Dendritic cell treated with granulocyte-macrophage colony-stimulating factor and Interleukin-4, amounts not matched to agents 40 ng/mL and 50 ng/mL, for 4 days (primary cell): Measurements from ENCODE around the gene TTC32.
"Not testable (repeated sequence)": the region's sequence is repeated elsewhere in the genome, so short reads cannot be mapped to it uniquely, and the experiment has no call there.

Experiments used
- H3K27ac Mint-ChIP-seq: one replicate; pipeline ENCODE4 v1.8.0; 2022; ENCODE audit warnings: mild to moderate bottlenecking, mixed read lengths
- H3K27me3 Mint-ChIP-seq: one replicate; pipeline ENCODE4 v1.8.0; 2022; ENCODE audit warnings: mild to moderate bottlenecking, mixed read lengths
- H3K36me3 Mint-ChIP-seq: one replicate; pipeline ENCODE4 v1.8.0; 2022; ENCODE audit warnings: low read depth, mixed read lengths
- H3K4me1 Mint-ChIP-seq: one replicate; pipeline ENCODE4 v1.8.0; 2022; ENCODE audit warnings: low read depth, mixed read lengths
- H3K4me3 Mint-ChIP-seq: one replicate; pipeline ENCODE4 v1.8.0; 2022; ENCODE audit warnings: mild to moderate bottlenecking, moderate library complexity, mixed read lengths
- H3K9me3 Mint-ChIP-seq: one replicate; pipeline ENCODE4 v1.8.0; 2022; ENCODE audit warnings: mixed read lengths
- intact Hi-C: fragments of 100-400 bp; cut with micrococcal nuclease; formaldehyde crosslinking; loops from one replicate; pipeline ENCODE4 v1.15.0; 2022

The TTC32 gene

DNA sequence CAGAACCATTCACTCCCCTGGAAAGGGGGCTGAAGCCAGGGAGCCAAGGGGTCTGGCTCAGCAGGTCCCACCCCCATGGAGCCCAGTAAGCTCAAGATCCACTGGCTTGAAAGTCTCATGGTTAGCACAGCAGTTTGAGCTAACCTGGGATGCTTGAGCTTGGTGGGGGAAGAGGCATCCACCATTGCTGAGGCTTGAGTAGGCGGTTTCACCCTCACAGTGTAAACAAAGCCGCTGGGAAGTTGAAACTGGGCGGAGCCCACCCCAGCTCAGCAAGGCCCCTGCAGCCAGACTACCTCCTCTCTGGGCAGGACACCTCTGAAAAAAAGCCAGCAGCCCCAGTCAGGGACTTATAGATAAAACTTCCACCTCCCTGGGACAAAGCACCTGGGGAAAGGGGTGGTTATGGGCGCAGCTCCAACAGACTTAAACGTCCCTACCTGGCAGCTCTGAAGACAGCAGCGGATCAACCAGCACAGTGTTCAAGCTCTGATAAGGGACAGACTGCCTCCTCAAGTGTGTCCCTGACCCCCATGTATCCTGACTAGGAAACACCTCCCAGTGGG is 14.7 kb upstream of the TTC32 start:
- no peaks in the 10 kb centered on the region for H3K27me3 Mint-ChIP-seq
- H3K36me3 Mint-ChIP-seq, result no peaks in the 10 kb centered on the region
- no peak overlapping the region for H3K4me3 Mint-ChIP-seq
- intact Hi-C loops, result no loop called here
- H3K27ac Mint-ChIP-seq, result no peak overlapping the region
- H3K9me3 Mint-ChIP-seq, result peaks cover 9% of the 10 kb centered on the region
- H3K4me1 Mint-ChIP-seq, result no peaks in the 10 kb centered on the region

DNA sequence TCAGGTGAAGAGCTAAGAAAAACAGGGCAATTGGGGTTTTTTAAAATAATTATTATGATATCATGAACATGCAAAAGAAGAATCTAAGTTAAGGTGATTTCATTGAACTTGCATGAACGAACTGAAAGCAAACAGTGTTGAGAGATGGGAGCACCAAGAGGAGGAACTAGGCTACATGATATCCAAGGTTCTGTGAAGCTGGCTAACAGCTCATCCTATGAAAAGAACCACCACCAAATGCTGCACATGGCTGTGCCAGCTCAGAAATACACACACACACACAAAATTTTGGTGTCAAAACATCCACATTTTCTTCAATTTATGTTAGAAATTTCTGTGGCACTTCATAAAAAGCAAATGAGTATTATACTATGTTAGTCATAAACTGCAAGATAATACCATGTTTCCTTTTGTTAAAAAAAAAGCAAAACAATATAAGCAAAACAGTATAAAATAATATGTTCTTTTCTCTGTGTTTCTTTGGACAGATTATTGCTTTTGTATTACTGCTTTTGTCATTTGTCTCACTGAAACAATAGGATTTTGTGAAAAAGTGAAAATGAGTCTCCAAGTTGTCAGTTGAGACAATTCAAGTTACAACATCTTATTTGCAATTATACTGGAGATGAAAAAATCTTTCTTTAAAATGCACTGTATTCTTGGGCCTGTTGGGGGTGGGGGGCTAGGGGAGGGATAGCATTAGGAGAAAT is 12.6 kb upstream of the TTC32 start:
- H3K4me3 Mint-ChIP-seq, result no peak overlapping the region
- no peaks in the 10 kb centered on the region for H3K36me3 Mint-ChIP-seq
- no peaks in the 10 kb centered on the region for H3K4me1 Mint-ChIP-seq
- no peak overlapping the region for H3K27ac Mint-ChIP-seq
- no peaks in the 10 kb centered on the region for H3K27me3 Mint-ChIP-seq
- intact Hi-C loops, result no loop called here
- H3K9me3 Mint-ChIP-seq, result peaks cover 9% of the 10 kb centered on the region

- Mint-ChIP-seq H3K4me3 (no peak overlapping the region), H3K9me3 (no peaks in the 10 kb centered on the region), H3K27ac (no peak overlapping the region), H3K4me1 (no peaks in the 10 kb centered on the region), H3K27me3 (peaks cover 2% of the 10 kb centered on the region), H3K36me3 (no peaks in the 10 kb centered on the region)
- intact Hi-C loops, result no loop called here
Measured at GRCh38 chr2:19911808-19912509, 10.2 kb upstream of the TTC32 start.

DNA sequence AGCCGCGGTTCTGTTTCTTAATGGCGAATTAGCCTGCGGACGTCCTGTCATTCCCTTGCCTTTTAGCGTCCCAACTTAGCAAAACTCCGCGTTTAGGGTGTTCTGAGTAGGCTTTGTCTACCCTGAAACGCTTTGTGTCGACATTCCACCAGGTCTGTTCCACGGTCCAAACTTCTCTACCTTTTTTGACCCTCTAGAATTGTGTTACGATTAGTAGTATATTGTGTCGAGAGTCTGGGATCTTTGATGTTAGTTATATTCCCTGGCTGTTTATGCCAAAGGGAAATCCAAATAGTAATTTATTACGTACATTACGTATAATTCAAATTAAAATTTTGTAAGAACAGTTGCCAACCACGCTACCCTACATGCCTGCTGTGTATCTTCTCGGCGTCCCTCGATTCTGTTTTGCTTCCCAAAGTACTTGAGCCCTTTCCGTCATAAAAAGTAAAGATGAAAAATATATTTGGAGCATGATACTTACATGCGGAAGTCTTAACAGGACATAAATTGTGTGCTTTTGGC is 495 bp upstream of the TTC32 start:
- peaks cover 22% of the 10 kb centered on the region for H3K36me3 Mint-ChIP-seq
- H3K4me1 Mint-ChIP-seq, result peaks cover 31% of the 10 kb centered on the region
- peaks cover 6% of the 10 kb centered on the region for H3K27me3 Mint-ChIP-seq
- intact Hi-C loops, result loop anchor here (2.0 to 5.0 kb wide), 4 partner anchors 90 to 920 kb away; partner anchors contain the start of genes LDAH and WDR35
- H3K4me3 Mint-ChIP-seq, result peak overlapping the region; percentile 90
- no peaks in the 10 kb centered on the region for H3K9me3 Mint-ChIP-seq
- H3K27ac Mint-ChIP-seq, result peak overlapping the region; percentile 98

DNA sequence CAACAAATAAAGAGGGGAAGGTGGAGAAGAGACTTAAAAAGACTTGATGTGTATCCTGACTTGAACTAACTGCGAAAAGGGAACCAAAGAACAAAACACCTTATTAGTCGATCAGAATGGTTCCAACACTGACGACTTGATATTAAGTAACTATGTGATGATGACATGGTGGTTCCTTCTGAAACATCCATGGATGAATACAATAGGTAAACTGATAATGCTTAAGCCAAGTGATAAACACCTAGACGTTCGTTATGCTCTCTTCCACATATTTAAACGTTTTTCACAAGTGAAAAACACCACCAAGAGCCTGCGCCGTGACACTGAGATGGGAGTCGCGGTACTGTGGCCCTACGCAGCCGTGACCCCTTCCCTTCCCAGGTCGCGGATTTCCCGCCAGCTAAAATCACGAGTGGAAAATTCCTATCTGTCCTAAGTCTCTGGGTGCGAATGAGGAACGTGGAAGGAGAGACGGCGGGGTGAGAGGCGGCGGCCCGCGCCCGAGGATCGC is 797 bp downstream of the TTC32 start:
- intact Hi-C loops, result loop anchor here (1.0 to 5.0 kb wide), 4 partner anchors 91 to 1341 kb away; partner anchors contain the start of genes LDAH, RDH14 and WDR35
- Mint-ChIP-seq H3K36me3 (peaks cover 24% of the 10 kb centered on the region), H3K27ac (peak overlapping the region; percentile 98), H3K27me3 (peaks cover 4% of the 10 kb centered on the region), H3K4me1 (peaks cover 32% of the 10 kb centered on the region), H3K4me3 (peak overlapping the region; percentile 90), H3K9me3 (no peaks in the 10 kb centered on the region)

DNA sequence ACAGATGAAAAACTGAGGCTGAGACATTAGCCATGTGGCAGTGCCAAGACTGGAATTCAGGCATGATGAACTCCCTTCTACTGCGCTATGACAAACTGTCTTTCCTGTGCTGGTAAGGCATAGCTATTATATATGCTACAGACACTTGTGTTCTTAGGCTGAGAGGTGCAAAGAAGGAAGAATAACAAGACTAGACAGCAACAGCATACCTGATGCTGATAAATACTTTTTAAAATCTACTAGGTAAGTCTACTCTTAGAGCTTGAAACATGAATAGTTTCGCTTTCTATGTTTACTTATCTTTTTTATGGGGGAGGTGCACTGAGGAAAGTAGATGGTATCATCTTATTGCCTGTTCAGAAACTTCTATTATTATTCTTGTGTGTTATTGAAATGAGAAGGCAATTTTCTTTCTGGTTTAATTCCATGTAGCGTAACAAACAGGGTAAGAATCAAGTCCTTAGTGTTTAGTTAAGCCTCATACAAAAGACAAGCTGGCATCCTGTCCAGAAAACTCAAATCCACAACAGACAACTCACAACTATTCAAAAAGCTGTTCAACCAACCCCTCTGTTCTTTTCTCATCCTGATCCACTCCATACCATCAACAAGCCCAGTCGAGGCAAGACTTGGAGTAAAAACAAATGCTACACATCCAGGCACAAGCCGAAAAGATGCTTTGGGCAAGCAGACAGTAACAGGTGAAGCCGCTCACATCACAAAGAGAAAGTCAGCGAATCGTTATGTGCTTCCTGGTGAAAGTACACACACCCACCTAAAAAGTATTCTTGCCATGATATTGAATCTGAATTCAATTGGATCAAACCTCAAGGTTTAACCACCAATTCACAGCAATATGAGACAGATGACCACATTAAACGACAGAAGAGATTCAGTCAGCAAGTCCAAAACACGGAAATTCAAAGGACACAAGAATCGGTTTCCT is 1.5 kb downstream of the TTC32 start:
- Mint-ChIP-seq H3K27me3 (peaks cover 4% of the 10 kb centered on the region), H3K4me3 (peak overlapping the region; percentile 90), H3K27ac (peak overlapping the region; percentile 98), H3K9me3 (no peaks in the 10 kb centered on the region), H3K4me1 (peaks cover 32% of the 10 kb centered on the region), H3K36me3 (peaks cover 24% of the 10 kb centered on the region)
- intact Hi-C loops, result loop anchor here (5.0 kb wide), 3 partner anchors 92 to 922 kb away; partner anchors contain the start of genes LDAH and WDR35

DNA sequence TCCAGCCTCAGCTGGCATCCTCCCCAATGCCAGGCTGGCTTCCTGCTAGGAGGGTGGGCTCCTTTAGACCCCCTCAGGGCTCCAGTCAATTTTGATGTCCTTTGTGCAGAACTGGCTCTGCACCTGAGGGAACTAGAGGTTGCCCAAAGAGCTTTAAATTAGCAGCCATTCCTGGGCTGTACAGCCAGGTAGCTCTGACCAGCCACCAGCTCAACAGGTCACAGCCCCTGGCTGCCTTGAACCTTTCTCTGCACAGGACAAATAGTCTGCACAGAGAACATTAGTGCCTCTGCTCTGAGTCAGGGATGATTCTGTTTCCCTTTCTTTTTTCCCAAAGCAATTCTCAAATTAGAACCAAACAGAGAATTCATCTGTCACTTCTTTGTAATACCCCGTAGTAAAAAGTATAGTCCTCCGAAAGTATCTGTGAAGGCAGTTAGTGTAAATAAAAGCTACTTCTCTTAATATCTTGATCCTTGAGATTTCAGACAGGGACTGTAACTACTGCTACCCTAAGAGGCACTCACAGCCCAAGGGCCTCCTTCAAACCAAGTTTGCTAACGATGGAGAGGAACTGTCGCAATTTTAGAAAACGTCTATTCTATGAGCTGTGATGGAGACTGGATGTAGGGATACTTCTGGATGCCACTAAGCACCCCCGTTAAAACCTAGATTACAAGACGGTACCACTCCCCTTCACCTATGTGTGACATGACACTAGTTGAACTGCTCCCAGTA is 3.0 kb downstream of the TTC32 start:
- peaks cover 30% of the 10 kb centered on the region for H3K36me3 Mint-ChIP-seq
- H3K4me3 Mint-ChIP-seq, result no peak overlapping the region
- H3K9me3 Mint-ChIP-seq, result no peaks in the 10 kb centered on the region
- H3K27ac Mint-ChIP-seq, result no peak overlapping the region
- intact Hi-C loops, result no loop called here
- H3K27me3 Mint-ChIP-seq, result no peaks in the 10 kb centered on the region
- peaks cover 38% of the 10 kb centered on the region for H3K4me1 Mint-ChIP-seq

DNA sequence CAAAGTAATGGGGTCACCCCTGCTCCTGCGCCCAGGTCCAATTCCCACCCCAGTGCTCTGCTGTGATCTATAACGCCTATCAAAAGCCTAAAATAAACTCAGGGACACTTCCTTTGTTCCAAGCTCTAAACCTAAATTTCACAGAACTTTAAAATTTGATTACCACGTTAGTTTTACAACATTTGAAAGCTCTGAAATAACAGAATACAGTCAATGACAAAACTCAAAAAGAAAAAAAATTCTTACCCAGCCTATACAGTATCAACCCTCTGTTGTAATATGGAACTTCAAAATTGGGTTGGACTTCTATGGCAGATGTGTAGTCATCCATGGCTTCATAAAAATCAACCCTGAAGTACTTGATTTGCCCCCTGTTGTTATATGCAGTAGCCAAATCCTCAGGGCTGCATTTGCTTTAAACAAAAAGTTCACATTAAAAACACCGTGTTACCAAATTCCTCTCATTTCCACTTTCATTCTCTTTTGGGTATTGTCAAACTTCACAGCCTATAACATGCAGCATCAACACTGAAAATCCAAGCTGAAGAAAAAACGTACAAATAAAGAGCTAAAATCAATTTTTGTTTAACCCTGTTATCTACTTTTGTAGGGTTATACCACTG is 4.0 kb downstream of the TTC32 start:
- Mint-ChIP-seq H3K4me3 (no peak overlapping the region), H3K36me3 (peaks cover 35% of the 10 kb centered on the region), H3K4me1 (peaks cover 38% of the 10 kb centered on the region), H3K9me3 (no peaks in the 10 kb centered on the region), H3K27me3 (no peaks in the 10 kb centered on the region), H3K27ac (no peak overlapping the region)
- intact Hi-C loops, result no loop called here

- Mint-ChIP-seq H3K36me3 (peaks cover 25% of the 10 kb centered on the region), H3K27me3 (no peaks in the 10 kb centered on the region), H3K27ac (no peak overlapping the region), H3K4me3 (no peak overlapping the region), H3K4me1 (peaks cover 46% of the 10 kb centered on the region), H3K9me3 (peaks cover 9% of the 10 kb centered on the region)
- intact Hi-C loops, result no loop called here
Measured at GRCh38 chr2:19895535-19895934, 6.2 kb downstream of the TTC32 start.

DNA sequence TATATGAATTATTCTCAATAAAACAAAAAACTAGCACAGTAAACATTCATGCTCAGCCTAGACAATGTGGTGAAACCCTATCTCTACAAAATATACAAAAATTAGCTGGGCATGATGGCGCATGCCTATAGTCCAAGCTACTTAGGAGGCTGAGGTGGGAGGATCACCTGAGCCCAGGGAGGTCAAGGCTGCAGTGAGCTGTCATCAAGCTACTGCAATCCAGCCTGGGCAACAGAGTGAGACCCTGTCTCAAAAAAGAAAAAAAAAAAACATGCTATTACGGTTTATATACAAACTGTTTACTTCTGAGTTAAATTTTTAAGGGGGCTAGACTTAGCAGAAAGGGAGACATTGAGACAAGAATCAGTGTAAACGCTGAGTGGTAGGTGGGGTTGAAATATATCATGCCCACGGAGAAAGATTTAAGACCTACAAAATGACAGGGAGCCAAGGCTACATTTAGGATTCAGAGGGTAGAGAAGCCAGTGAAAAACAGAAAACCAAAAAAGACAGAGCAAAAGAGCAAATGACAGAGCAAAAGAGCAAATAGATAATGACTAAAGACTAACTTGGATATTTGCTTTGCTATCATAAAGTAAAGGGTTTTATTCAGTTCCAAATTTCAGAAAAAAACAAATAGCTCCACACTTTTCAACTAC is 7.5 kb downstream of the TTC32 start:
- Mint-ChIP-seq H3K27ac (no peak overlapping the region), H3K9me3 (peaks cover 9% of the 10 kb centered on the region), H3K4me3 (no peak overlapping the region), H3K4me1 (peaks cover 44% of the 10 kb centered on the region), H3K36me3 (peaks cover 25% of the 10 kb centered on the region), H3K27me3 (no peaks in the 10 kb centered on the region)
- intact Hi-C loops, result no loop called here

DNA sequence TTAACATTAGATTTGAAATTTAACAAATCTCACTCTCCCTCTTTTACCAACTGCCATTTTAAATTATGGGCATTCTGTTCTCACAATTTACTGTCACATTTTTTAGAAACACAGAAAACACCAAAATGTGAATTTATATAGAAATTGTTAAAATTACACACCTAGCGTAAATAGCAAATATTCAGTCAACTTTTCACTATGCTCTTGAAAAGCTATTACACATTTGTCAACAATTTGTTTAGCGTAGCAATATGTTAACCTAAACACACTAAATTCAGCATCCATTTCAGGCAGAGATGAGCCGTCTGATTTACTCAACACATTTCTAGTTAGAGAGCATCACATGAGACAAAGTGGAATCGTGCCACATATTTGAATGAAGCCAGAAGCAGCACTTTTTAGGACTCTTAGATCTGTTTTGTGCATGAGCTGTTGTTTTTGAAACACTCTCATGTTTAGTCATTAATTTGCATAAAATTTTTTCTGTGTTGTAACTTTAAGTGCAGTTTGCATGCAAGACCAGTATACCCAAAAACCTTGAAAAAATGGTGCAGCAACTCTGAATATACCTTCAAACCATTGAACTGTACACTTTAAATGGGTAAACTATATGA is 8.2 kb downstream of the TTC32 start:
- Mint-ChIP-seq H3K9me3 (peaks cover 9% of the 10 kb centered on the region), H3K27ac (no peak overlapping the region), H3K27me3 (no peaks in the 10 kb centered on the region), H3K4me3 (no peak overlapping the region), H3K4me1 (peaks cover 46% of the 10 kb centered on the region), H3K36me3 (peaks cover 25% of the 10 kb centered on the region)
- intact Hi-C loops, result no loop called here

- Mint-ChIP-seq H3K27ac (peak overlapping the region; percentile 67), H3K4me1 (peaks cover 48% of the 10 kb centered on the region), H3K36me3 (peaks cover 17% of the 10 kb centered on the region)
- H3K9me3 Mint-ChIP-seq, intact Hi-C loops, H3K4me3 Mint-ChIP-seq, H3K27me3 Mint-ChIP-seq: not testable (repeated sequence)
Measured at GRCh38 chr2:19891971-19892370, 9.8 kb downstream of the TTC32 start.
